Myocyte (in vitro differentiated cells): Measurements from ENCODE around the gene FAM199X. TPM values are rescaled to one million over a fixed set of nuclear protein-coding genes. Genes with fewer than 3 reads are reported as not detected.
"Not testable (repeated sequence)": the region's sequence is repeated elsewhere in the genome, so short reads cannot be mapped to it uniquely, and the experiment has no call there.

Source experiments
- DNase-seq: peaks from one replicate; pipeline ENCODE4 v3.0.0-alpha.2; 2012; ENCODE audit warnings: low read depth
- total RNA-seq: library from RNA; depleted of rRNA; stranded (reverse); fragments of >200 nt; gene quantifications from 2 replicates; pipeline ENCODE4 v1.2.3, GENCODE V29; 2014

Gene FAM199X
- total RNA-seq, 1 donor from 2014 or later: 29.1 TPM

DNA sequence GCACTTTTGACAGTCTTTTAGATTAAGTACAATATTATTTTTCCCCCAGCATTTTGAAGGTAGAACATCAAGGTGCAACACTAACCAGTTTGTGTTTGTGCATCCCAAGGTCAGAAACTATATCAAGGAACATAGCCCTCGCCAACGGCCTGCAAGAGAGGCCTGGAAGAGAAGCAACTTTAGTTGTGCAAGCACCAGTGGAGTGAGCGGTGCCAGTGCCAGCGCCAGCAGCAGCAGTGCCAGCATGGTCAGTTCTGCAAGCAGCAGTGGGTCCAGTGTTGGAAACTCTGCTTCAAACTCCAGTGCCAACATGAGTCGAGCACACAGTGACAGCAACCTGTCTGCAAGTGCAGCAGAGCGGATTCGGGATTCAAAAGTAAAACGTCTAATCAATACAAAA lies 21.7 kb downstream of the FAM199X start:
- no peak for DNase-seq

- no peak for DNase-seq
Measured at GRCh38 chrX:104189837-104190236, 23.6 kb downstream of the FAM199X start.

DNA sequence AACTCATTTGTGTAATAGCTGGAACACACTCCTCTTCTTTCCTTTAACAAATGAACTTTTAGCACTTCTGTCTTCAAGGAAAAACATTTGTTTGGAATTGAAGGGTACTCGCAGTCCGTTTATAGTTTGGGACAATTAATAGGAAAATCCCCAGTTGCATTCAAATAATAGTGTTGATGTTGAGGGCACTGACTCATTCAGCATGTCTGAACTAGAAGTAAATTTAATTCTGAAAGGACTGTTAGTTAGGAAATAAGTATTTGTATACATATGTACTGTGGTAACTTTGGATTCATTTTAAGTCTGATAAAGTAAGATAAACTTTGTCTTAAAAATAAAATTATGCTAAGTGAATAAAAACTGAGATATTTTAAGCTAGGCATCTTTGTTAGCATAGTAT lies 27.2 kb downstream of the FAM199X start:
- DNase-seq: no peak

GRCh38 chrX:104195013-104195412 lies 28.8 kb downstream of the FAM199X start:
- no peak for DNase-seq

DNA sequence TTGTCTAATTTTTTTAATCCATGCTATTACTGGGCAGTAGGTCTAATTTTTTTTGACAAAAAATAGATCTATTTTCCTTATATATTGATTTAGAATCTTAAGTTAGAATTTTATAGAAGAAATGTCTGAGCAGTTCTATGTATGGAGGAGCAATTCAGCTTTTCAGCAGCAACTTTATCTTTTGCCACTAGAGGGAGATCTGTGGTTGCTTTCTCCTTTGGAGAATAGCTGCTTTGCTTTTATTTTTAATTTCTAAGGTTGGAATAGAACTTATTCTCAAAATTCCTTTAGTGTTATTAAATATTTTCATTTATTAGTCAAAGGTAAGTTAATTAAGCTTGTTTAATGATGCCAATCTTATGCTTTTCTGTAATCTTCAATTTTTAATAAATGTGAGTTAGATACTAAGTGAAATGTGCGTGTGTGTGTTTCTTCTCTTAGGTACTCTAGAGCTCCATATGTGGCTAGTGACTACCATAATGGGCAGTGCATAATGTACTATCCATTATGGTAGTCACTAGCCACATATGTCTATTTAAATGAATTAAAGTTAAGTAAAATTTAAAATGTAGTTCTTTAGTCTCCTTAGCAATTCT lies 29.3 kb downstream of the FAM199X start:
- peak; percentile 40 for DNase-seq

DNA sequence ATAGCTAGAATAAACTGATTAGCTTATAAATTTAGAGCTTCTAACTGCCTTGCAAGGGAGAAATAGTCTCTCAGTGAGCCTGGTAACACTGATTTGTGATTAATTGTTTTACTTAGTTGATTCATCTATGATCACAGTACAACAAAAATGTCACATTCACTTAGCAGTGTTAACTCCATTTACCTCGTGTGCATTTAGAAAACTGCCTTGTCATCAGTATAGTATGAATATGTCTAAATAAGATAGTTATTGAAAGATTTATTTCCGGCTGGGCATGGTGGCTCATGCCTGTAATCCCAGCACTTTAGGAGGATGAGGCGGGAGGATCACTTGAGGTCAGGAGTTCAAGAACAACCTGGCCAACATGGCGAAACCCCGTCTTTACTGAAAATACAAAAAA lies 39.3 kb downstream of the FAM199X start:
- DNase-seq: no peak

- no peak for DNase-seq
Measured at GRCh38 chrX:104211187-104211586, 44.9 kb downstream of the FAM199X start.

- not testable (repeated sequence) for DNase-seq
Measured at GRCh38 chrX:104230060-104230459, 63.8 kb downstream of the FAM199X start.

Other genes starting within 250 kb of the FAM199X start
- gene TMSB15B, start 203.8 kb upstream of the FAM199X start, total RNA-seq: 0.47 and 1.5 TPM in 2 replicates
- not detected in 2 replicates for gene H2BW1, start 152.7 kb upstream of the FAM199X start, total RNA-seq
- gene H2BW2, start 126.5 kb upstream of the FAM199X start, total RNA-seq: not detected in 2 replicates
- gene TMSB15C, start 90.2 kb upstream of the FAM199X start, total RNA-seq: 3.2 and 3.4 TPM in 2 replicates
- gene ZCCHC18, start 53.9 kb upstream of the FAM199X start, total RNA-seq: 0.26 and 0.40 TPM in 2 replicates
- 3.9 and 5.3 TPM in 2 replicates for gene SLC25A53, start 9.4 kb upstream of the FAM199X start, total RNA-seq
- gene ESX1, start 88.5 kb downstream of the FAM199X start, total RNA-seq: not detected in 2 replicates